H9 (cell line): ENCODE measurements around the gene DUOXA1. TPM values are rescaled to one million over a fixed set of nuclear protein-coding genes. Genes with fewer than 3 reads are reported as not detected.

Experiments
- DNase-seq: peaks from one replicate; pipeline ENCODE4 v3.0.0-alpha.2; 2017
- H2AFZ ChIP-seq: one replicate; pipeline ENCODE4 v1.6.1; 2013; ENCODE audit warnings: mild to moderate bottlenecking, low read length, control low read depth, moderate library complexity
- H2AK5ac ChIP-seq: 2 replicates; pipeline ENCODE4 v1.6.1; 2013; ENCODE audit warnings: low read length, control low read depth, mixed read lengths; ENCODE audit not compliant: insufficient read length
- H2BK120ac ChIP-seq: one replicate; pipeline ENCODE4 v1.6.1; 2013; ENCODE audit warnings: low read depth, mild to moderate bottlenecking, low read length, control low read depth, inconsistent platforms; ENCODE audit not compliant: poor library complexity, severe bottlenecking
- H2BK12ac ChIP-seq: 2 replicates; pipeline ENCODE4 v1.6.1; 2013; ENCODE audit warnings: low read length, control low read depth, mixed read lengths, low read depth; ENCODE audit not compliant: insufficient read length
- H2BK15ac ChIP-seq: 2 replicates; pipeline ENCODE4 v1.6.1; 2013; ENCODE audit warnings: low read depth, low read length, control low read depth
- H2BK20ac ChIP-seq: one replicate; pipeline ENCODE4 v1.6.1; 2013; ENCODE audit warnings: low read depth, mild to moderate bottlenecking, low read length, control low read depth, inconsistent platforms; ENCODE audit not compliant: poor library complexity, severe bottlenecking
- H2BK5ac ChIP-seq: 2 replicates; pipeline ENCODE4 v1.6.1; 2013; ENCODE audit warnings: low read length, control low read depth, mixed read lengths; ENCODE audit not compliant: insufficient read length
- H3K14ac ChIP-seq: 2 replicates; pipeline ENCODE4 v1.6.1; 2013; ENCODE audit warnings: low read length, control low read depth; ENCODE audit not compliant: insufficient read depth
- H3K18ac ChIP-seq: 2 replicates; pipeline ENCODE4 v1.6.1; 2013; ENCODE audit warnings: low read depth, mild to moderate bottlenecking, mixed read lengths, low read length, control low read depth; ENCODE audit not compliant: insufficient read length
- H3K23ac ChIP-seq: 2 replicates; pipeline ENCODE4 v1.6.1; 2013; ENCODE audit warnings: low read length, control low read depth, mixed read lengths, low read depth; ENCODE audit not compliant: insufficient read length
- H3K23me2 ChIP-seq: 2 replicates; pipeline ENCODE4 v1.6.1; 2013; ENCODE audit warnings: low read depth, mild to moderate bottlenecking, mixed read lengths, low read length, control low read depth; ENCODE audit not compliant: insufficient read length, poor library complexity, severe bottlenecking
- H3K27ac ChIP-seq: 2 replicates; pipeline ENCODE4 v1.5.1; 2013; ENCODE audit warnings: low read length, control low read depth, mixed read lengths, low read depth; ENCODE audit not compliant: insufficient read length
- H3K27me3 ChIP-seq: 2 replicates; pipeline ENCODE4 v1.6.1; 2013; ENCODE audit warnings: low read length, control low read depth, inconsistent platforms; ENCODE audit not compliant: insufficient read depth
- H3K4ac ChIP-seq: 2 replicates; pipeline ENCODE4 v1.6.1; 2013; ENCODE audit warnings: low read depth, mild to moderate bottlenecking, control low read depth, inconsistent platforms, low read length, moderate library complexity
- H3K4me1 ChIP-seq: 2 replicates; pipeline ENCODE4 v1.6.1; 2013; ENCODE audit warnings: low read length, control low read depth, inconsistent platforms; ENCODE audit not compliant: insufficient read depth
- H3K4me2 ChIP-seq: 2 replicates; pipeline ENCODE4 v1.6.1; 2013; ENCODE audit warnings: low read length, control low read depth, mixed read lengths; ENCODE audit not compliant: insufficient read length, insufficient read depth
- H3K56ac ChIP-seq: 2 replicates; pipeline ENCODE4 v1.6.1; 2013; ENCODE audit warnings: low read depth, mild to moderate bottlenecking, mixed read lengths, low read length, control low read depth; ENCODE audit not compliant: insufficient read length
- H3K79me1 ChIP-seq: 2 replicates; pipeline ENCODE4 v1.6.1; 2013; ENCODE audit warnings: low read depth, mild to moderate bottlenecking, moderate library complexity, low read length, control low read depth, inconsistent platforms; ENCODE audit not compliant: insufficient read depth, poor library complexity, severe bottlenecking
- H3K79me2 ChIP-seq: 2 replicates; pipeline ENCODE4 v1.6.1; 2013; ENCODE audit warnings: low read length, control low read depth, inconsistent platforms; ENCODE audit not compliant: insufficient read depth
- H3K9ac ChIP-seq: 2 replicates; pipeline ENCODE4 v1.6.1; 2013; ENCODE audit warnings: low read length, control low read depth, mixed read lengths; ENCODE audit not compliant: insufficient read length; ENCODE audit errors: extremely low read depth
- H3K9me3 ChIP-seq: one replicate; pipeline ENCODE4 v1.6.1; 2013; ENCODE audit warnings: low read depth, low read length, inconsistent platforms; ENCODE audit not compliant: control insufficient read depth
- H3T11ph ChIP-seq: one replicate; pipeline ENCODE4 v1.6.1; 2013; ENCODE audit warnings: mild to moderate bottlenecking, low read length, control low read depth, inconsistent platforms
- H4K20me1 ChIP-seq: one replicate; pipeline ENCODE4 v1.6.1; 2013; ENCODE audit not compliant: control insufficient read depth, insufficient read length, insufficient read depth
- H4K5ac ChIP-seq: 2 replicates; pipeline ENCODE4 v1.6.1; 2013; ENCODE audit warnings: low read depth, mild to moderate bottlenecking, mixed read lengths, low read length, control low read depth; ENCODE audit not compliant: insufficient read length
- H4K8ac ChIP-seq: replicated peaks from 2 replicates; pipeline ENCODE4 v1.6.1; 2013; ENCODE audit warnings: low read length, control low read depth, mixed read lengths, low read depth; ENCODE audit not compliant: insufficient read length
- H4K91ac ChIP-seq: 2 replicates; pipeline ENCODE4 v1.6.1; 2013; ENCODE audit warnings: low read depth, mild to moderate bottlenecking, moderate library complexity, mixed read lengths, low read length, control low read depth; ENCODE audit not compliant: insufficient read length
- H3K27ac Mint-ChIP-seq, 3 experiments: 2 replicates in 2 of 3; 3 replicates in 1 of 3; pipeline ENCODE4 v1.8.0; 2020 to 2021; ENCODE audit warnings: mixed read lengths in 3 of 3, mild to moderate bottlenecking in 1 of 3, moderate library complexity in 1 of 3
- H3K27me3 Mint-ChIP-seq: 2 replicates; pipeline ENCODE4 v1.8.0; 2021; ENCODE audit warnings: low read depth, mild to moderate bottlenecking, moderate library complexity, mixed read lengths
- H3K36me3 Mint-ChIP-seq, 3 experiments: 2 replicates in 2 of 3; 3 replicates in 1 of 3; pipeline ENCODE4 v1.8.0; 2020 to 2021; ENCODE audit warnings: low read depth in 3 of 3, mixed read lengths in 3 of 3; ENCODE audit not compliant: insufficient read depth in 1 of 3
- H3K4me1 Mint-ChIP-seq, 2 experiments: 2 replicates each; pipeline ENCODE4 v1.8.0; 2020; ENCODE audit warnings: mixed read lengths in 2 of 2
- H3K4me3 Mint-ChIP-seq, 2 experiments: 2 replicates in 1 of 2; 3 replicates in 1 of 2; pipeline ENCODE4 v1.8.0; 2020 to 2021; ENCODE audit warnings: mild to moderate bottlenecking in 2 of 2, mixed read lengths in 2 of 2, moderate library complexity in 1 of 2
- H3K9me3 Mint-ChIP-seq, 2 experiments: 2 replicates in 1 of 2; 3 replicates in 1 of 2; pipeline ENCODE4 v1.8.0; 2020; ENCODE audit warnings: mild to moderate bottlenecking in 2 of 2, mixed read lengths in 2 of 2, moderate library complexity in 1 of 2
- CTCF ChIP-seq: fragments of 200-600 bp; sonication (generic); conservative IDR thresholded peaks from 3 replicates; pipeline ENCODE4 v1.8.0; 2021; ENCODE audit warnings: antibody characterized with exemption, mild to moderate bottlenecking
- WGBS: extraction: QIAGEN DNeasy Blood & Tissue Kit; methylation state at CpG from one replicate; pipeline ENCODE4 v1.1.7; 2013; ENCODE audit warnings: missing lambda C conversion rate, low lambda C conversion rate, mixed read lengths; ENCODE audit not compliant: insufficient read length; ENCODE audit errors: extremely low coverage; 5-methylcytosine and 5-hydroxymethylcytosine counted together
- total RNA-seq: library from RNA; stranded (reverse); gene quantifications from 2 replicates; pipeline ENCODE4 v1.2.1, GENCODE V29; 2021

DUOXA1 gene
- total RNA-seq, 1 experiment from 2014 or later, result 1.2 TPM

- no peak overlapping the region for H3K9ac ChIP-seq
- H3K9me3 ChIP-seq, result no peaks in the 10 kb centered on the region
- no peak overlapping the region for H3T11ph ChIP-seq
- peak overlapping the region; percentile 54 for H3K4me2 ChIP-seq
- H3K79me2 ChIP-seq, result no peaks in the 10 kb centered on the region
- no peaks in the 10 kb centered on the region for H3K79me1 ChIP-seq
- H3K27ac Mint-ChIP-seq, result no peak overlapping the region
- TF ChIP-seq CTCF, result no peak
- no peak overlapping the region for H2BK5ac ChIP-seq
- H3K27me3 Mint-ChIP-seq, result peaks cover 72% of the 10 kb centered on the region
- H2AK5ac ChIP-seq, result no peak overlapping the region
- H3K4me3 Mint-ChIP-seq, result peak overlapping the region; percentile 57 to 73; a peak in 4 of 5 replicates
- H3K23me2 ChIP-seq, result no peaks in the 10 kb centered on the region
- no peaks in the 10 kb centered on the region; a peak in 2 of 7 replicates for H3K36me3 Mint-ChIP-seq
- no peak overlapping the region for H3K18ac ChIP-seq
- no peak overlapping the region for H2BK20ac ChIP-seq
- H2BK12ac ChIP-seq, result no peak overlapping the region
- no peak overlapping the region for H2BK120ac ChIP-seq
- no peak overlapping the region for H3K4ac ChIP-seq
- H4K8ac ChIP-seq, result no peak overlapping the region
- H4K91ac ChIP-seq, result no peak overlapping the region
- no peak overlapping the region for H4K5ac ChIP-seq
- DNase-seq, result no peak
- no peak overlapping the region for H3K23ac ChIP-seq
- peaks cover 3% of the 10 kb centered on the region for H4K20me1 ChIP-seq
- H3K4me1 ChIP-seq, result no peaks in the 10 kb centered on the region; the same call in 1 of the 2 replicates
- H3K14ac ChIP-seq, result no peak overlapping the region; the same call in 1 of the 2 replicates
- H2AFZ ChIP-seq, result no peak overlapping the region
- no peak overlapping the region for H3K56ac ChIP-seq
- no peak overlapping the region for H2BK15ac ChIP-seq
- peaks cover 2 to 8% of the 10 kb centered on the region in 2 experiments; a peak in 2 of 5 replicates for H3K9me3 Mint-ChIP-seq
- no peak overlapping the region for H3K27ac ChIP-seq
- H3K27me3 ChIP-seq, result peaks cover 65% of the 10 kb centered on the region
- WGBS, result no CpG with 5 or more reads among the region's 71 CpGs
- peaks cover 18 to 26% of the 10 kb centered on the region in 2 experiments for H3K4me1 Mint-ChIP-seq
Observed at GRCh38 chr15:45111390-45112142, 18.1 kb downstream of the DUOXA1 start.
